ENCODE results near the gene FKBP11.
A peak's percentile ranks its signal among the peaks of the same experiment; 100 is the strongest.
"Not testable (repeated sequence)": the region's sequence is repeated elsewhere in the genome, so short reads cannot be mapped to it uniquely, and the experiment has no call there.

The FKBP11 gene

GRCh38 chr12:48903982-48904411 lies 21.3 kb downstream of the FKBP11 start:
- DNase-seq, result peak; percentile 84 to 91

GRCh38 chr12:48903363-48903981 lies 21.8 kb downstream of the FKBP11 start:
- DNase-seq, result no peak

DNA sequence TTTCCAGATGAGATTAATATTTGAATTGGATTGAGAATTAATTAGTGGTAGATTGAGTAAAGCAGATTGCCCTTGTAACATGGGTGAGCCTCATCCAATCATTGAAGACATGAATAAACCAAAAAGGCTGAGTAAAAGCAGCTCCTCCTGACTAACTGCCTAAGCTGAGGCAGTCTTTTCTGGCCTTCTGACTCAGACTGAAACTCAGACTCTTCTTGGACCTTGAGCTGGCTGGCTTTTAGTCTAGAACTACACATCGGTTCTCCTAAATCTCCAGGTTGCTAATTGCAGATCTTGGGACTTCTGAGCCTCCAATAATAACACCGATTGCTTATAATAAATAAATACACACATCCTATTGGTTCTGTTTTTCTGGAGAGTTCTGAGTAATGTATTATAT lies 24.0 kb downstream of the FKBP11 start:
- DNase-seq, result no peak

- no peak for DNase-seq
Measured at GRCh38 chr12:48899651-48900050, 25.6 kb downstream of the FKBP11 start.

DNA sequence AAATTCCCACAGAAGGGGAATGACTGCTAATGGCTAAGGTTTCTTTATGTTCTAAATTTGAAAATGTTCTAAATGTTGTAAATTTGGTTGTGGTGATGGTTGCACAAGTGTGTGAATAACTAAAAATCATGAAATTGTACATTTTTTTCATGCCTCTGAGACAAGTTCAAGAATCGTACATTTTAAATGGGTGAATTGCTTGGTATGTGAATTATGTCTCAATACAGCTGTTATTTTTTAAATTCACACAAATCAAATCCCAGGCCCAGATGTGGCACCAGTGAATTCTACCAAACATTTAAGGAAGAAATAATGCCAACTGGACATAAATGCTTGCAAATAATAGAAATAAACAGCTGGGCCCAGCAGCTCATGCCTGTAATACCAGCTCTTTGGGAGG lies 31.0 kb downstream of the FKBP11 start:
- DNase-seq, result no peak

DNA sequence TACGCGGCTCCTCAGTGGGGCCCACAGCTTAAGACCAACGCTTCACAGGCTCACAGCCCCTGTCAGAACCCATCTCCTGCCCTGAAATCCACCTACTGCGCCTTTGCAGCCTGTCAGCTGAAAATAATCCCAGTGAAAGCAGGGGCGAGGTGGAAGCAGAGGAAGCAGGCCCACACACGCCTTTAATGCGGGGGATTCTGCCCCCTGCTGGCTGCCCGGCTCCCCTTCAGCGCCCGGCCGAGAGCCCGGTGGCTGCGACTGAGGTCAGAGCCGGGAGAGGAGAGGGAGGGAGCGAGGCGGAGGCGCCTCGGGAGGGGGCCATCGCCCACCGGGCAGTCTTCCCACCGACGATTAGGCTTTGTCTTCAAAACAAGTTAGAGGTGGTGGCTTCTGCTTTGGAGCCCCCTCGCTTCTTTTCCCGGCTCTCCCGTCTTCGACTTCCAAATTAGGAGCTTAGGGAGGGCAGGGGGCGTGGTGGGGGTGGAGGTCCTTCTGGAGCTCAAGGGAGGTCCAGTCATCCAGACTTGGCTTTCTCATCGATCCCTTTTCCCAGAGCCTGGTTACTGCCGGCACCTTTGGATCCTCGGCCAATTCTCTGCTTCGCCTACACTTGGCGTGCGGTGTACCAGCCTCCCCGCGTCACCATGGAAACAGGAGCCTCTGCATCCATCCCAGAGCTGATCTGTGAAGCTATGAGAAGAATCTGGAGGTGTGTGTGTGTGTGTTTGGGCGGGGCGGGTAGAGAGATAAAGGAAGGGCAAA lies 34.5 kb downstream of the FKBP11 start:
- DNase-seq, result peak; percentile 70 to 81

DNA sequence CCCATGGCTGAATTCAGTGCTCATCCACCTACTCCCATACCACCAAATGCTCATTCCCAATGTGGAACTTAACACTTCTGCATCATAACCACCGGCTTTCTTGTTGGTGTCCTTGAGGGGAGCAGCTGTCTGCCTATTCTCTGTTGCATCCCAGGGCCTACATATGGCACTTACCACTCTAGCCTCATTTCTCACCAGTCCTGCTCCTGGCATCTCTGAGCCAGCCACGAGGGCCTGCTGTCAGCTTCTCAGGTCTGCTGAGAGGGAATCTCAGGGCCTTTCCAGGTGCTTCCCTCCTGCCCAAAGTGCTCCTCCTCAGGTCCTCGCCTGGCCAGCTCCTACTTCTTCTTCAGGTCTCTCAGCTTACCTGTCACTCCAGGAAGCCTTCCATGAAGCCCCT lies 35.6 kb downstream of the FKBP11 start:
- no peak for DNase-seq

GRCh38 chr12:48883305-48884161 lies 41.8 kb downstream of the FKBP11 start:
- DNase-seq, result no peak

DNA sequence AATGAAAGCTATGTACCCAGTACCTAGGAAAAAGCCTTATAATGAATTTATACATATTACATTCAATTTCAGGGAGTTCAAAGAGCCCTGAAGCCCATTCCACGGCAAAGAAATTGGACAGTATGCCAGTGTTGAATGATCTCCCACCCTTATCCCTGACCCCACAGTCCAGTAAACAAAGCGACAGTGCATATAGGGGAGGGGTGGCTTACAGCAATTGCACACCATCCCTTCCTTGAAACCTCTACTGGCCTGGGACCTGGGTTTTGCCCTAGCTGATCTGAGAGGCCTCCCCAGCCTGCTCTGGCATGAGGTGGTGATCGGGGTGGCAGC lies 42.4 kb downstream of the FKBP11 start:
- DNase-seq, result no peak

DNA sequence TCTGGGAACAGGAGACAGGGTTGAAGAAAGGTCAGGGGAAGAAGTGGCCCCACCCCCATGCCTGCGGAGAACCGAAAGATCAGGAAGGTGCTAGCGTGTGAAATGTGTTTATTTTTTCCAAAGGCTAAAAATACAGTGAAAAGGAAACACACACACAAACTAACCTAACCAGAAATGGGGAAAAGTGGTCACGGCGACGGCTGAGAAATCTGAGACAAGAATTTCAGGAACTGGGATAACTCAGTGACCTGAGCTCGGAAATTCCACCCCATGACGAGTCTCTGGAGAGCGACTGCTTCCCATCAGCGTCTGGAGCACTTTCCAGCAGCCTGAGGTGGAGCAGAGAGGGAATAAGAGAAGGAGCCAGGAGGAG lies 43.0 kb downstream of the FKBP11 start:
- DNase-seq, result no peak

DNA sequence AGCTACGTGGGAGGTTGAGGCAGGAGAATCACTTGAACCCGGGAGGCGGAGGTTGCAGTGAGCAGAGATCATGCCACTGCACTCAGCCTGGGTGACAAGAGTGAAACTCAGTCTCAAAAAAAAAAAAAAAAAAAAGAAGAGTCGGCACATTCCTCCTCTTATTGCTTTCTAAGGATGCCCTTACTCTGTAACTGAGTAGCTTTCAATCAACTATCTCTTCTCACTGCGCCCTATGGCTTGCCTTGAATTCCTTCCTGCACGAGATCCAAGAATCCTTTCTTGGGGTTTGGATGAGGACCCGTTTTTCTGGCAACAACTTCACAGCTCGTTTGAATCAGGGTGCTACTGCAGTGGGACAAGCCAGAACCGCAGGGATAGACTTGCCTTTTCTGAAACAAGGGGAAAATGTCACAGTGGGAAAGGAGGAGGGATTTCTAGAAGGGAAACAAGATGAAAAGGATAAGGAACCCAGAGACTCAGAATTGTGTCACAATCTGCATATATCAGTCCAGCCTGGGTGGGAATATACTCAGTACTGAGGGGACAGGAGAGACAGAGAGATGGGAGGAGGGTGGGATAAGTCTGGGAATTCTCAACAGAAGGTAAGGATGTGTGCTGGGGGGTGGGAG lies 43.5 kb downstream of the FKBP11 start:
- DNase-seq, result no peak

GRCh38 chr12:48880647-48881046 lies 44.6 kb downstream of the FKBP11 start:
- DNase-seq, result no peak

DNA sequence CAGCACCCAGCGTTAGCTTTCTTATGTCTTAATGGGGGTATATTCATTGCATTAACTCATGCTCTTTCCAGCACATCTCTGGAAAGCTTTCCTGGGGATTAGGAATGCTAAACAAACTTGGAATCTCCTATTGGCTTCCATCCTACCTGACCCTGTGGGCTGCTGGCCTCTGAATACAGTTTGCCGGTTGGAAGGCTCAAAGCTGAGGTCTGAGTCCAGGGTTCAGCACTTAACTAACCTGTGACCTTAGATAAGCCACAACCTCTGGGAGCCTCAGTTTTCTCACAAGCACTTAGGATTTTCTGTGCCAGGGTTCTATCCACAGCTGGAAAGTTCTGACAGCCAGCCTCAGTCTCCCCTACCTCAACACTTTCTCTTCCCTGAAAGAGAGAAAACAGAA lies 46.7 kb downstream of the FKBP11 start:
- no peak for DNase-seq

- no peak for DNase-seq
Measured at GRCh38 chr12:48875944-48876515, 49.3 kb downstream of the FKBP11 start.

DNA sequence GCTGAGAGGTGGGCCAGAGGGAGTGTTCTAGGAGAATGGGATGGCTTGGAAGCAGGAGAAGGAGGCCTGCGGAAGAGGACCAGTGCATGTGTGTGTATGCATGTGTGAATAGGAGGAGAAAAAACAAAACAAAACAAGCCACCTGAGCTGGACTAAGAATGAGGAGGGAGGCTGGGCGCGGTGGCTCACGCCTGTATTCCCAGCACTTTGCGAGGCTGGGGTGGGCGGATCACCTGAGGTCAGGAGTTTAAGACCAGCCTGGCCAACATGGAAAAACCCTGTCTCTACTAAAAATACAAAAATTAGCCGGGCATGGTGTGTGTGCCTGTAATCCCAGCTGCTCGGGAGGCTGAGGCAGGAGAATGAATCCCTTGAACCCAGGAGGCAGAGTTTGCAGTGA lies 51.8 kb downstream of the FKBP11 start:
- not testable (repeated sequence) for DNase-seq

DNA sequence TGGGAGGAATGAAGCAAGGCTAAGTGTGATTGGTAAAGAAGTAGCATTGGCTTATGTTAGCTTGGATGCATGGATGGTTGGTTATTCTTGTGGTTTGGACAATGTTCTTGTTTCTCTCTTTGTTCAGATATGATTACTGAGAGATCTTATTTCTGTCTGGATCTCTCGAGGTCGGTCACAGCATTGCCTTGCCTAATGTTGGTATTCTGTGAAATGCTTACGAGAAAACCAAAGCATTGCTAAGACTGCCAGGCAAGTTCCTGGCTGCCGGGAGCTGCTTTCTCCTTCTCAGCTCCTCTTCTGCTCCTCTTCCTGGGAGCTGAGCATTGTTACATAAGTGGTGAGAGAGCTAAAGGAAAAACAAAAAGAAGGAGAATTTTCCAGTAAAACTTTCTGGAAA lies 52.2 kb downstream of the FKBP11 start:
- DNase-seq, result no peak

Data from CD4-positive, alpha-beta T cell treated with Interferon alpha-2 for 1 hour (primary cell).